ENCODE measurements around the gene HORMAD1.
"Not testable (repeated sequence)": the region's sequence is repeated elsewhere in the genome, so short reads cannot be mapped to it uniquely, and the experiment has no call there.

HORMAD1 gene

DNA sequence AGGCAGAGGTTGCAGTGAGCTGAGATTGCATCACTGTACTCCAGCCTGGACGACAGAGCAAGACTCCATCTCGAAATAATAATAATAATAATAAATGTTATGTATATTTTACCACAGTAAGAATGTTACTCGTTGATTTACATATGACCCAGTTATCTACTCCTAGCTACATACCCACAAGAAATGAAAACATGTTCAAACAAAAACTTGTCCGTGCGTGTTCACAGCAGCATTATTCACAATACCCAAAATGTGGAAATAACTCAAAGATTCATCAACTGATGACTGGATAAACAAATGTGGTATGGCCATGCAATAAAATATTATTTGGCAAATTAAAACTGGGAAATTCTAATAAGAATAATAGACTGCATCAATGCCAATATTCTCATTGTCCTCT lies 59.5 kb downstream of the HORMAD1 start:
- no peak for DNase-seq (ENCODE audit: low read depth in 1 of 2, low spot score in 1 of 2)
- no peak overlapping the region for H3K4me3 ChIP-seq (replicated peaks; ENCODE audit: insufficient read depth, low read length)
- TF ChIP-seq POLR2AphosphoS5 (IDR thresholded peaks at IDR 0.05; ENCODE audit: low read depth) = no peak
- TF ChIP-seq, protein P1, sequence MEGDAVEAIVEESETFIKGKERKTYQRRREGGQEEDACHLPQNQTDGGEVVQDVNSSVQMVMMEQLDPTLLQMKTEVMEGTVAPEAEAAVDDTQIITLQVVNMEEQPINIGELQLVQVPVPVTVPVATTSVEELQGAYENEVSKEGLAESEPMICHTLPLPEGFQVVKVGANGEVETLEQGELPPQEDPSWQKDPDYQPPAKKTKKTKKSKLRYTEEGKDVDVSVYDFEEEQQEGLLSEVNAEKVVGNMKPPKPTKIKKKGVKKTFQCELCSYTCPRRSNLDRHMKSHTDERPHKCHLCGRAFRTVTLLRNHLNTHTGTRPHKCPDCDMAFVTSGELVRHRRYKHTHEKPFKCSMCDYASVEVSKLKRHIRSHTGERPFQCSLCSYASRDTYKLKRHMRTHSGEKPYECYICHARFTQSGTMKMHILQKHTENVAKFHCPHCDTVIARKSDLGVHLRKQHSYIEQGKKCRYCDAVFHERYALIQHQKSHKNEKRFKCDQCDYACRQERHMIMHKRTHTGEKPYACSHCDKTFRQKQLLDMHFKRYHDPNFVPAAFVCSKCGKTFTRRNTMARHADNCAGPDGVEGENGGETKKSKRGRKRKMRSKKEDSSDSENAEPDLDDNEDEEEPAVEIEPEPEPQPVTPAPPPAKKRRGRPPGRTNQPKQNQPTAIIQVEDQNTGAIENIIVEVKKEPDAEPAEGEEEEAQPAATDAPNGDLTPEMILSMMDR (IDR thresholded peaks at IDR 0.05; ENCODE audit: insufficient read depth, low read length) = no peak
- TF ChIP-seq SPI1 (IDR thresholded peaks at IDR 0.05; ENCODE audit: borderline replicate concordance, low read depth) = no peak
- TF ChIP-seq GABPA (IDR thresholded peaks at IDR 0.05; ENCODE audit: low read depth) = no peak
- TF ChIP-seq, protein P2, sequence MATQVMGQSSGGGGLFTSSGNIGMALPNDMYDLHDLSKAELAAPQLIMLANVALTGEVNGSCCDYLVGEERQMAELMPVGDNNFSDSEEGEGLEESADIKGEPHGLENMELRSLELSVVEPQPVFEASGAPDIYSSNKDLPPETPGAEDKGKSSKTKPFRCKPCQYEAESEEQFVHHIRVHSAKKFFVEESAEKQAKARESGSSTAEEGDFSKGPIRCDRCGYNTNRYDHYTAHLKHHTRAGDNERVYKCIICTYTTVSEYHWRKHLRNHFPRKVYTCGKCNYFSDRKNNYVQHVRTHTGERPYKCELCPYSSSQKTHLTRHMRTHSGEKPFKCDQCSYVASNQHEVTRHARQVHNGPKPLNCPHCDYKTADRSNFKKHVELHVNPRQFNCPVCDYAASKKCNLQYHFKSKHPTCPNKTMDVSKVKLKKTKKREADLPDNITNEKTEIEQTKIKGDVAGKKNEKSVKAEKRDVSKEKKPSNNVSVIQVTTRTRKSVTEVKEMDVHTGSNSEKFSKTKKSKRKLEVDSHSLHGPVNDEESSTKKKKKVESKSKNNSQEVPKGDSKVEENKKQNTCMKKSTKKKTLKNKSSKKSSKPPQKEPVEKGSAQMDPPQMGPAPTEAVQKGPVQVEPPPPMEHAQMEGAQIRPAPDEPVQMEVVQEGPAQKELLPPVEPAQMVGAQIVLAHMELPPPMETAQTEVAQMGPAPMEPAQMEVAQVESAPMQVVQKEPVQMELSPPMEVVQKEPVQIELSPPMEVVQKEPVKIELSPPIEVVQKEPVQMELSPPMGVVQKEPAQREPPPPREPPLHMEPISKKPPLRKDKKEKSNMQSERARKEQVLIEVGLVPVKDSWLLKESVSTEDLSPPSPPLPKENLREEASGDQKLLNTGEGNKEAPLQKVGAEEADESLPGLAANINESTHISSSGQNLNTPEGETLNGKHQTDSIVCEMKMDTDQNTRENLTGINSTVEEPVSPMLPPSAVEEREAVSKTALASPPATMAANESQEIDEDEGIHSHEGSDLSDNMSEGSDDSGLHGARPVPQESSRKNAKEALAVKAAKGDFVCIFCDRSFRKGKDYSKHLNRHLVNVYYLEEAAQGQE (IDR thresholded peaks at IDR 0.05; ENCODE audit: insufficient replicate concordance, low read depth) = no peak
- no peak overlapping the region for H3K27ac ChIP-seq (replicated peaks)
- H3K27me3 ChIP-seq (ENCODE audit: insufficient read depth, poor library complexity, severe bottlenecking) = no peaks in the 10 kb centered on the region

DNA sequence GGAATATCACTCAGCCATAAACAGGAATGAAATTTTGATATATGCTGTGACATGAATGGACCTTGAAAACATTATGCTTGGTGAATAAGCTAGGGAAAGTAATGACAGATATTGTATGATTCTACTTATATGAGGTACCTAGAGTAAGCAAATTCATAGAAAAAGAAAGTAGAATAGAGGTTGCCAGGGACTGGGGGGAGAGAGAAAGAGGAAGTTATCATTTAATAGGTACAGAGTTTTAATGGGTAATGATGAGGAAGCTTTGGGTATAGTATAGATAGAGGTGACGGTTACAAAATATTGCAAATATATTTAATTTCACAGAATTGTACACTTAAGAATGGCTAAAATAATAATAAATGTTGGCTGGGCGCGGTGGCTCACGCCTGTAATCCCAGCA lies 60.1 kb downstream of the HORMAD1 start:
- no peaks in the 10 kb centered on the region for H3K27me3 ChIP-seq (ENCODE audit: insufficient read depth, poor library complexity, severe bottlenecking)
- no peak for DNase-seq (ENCODE audit: low read depth in 1 of 2, low spot score in 1 of 2)
- TF ChIP-seq SPI1 (IDR thresholded peaks at IDR 0.05; ENCODE audit: borderline replicate concordance, low read depth) (no peak), GABPA (IDR thresholded peaks at IDR 0.05; ENCODE audit: low read depth) (no peak), POLR2AphosphoS5 (IDR thresholded peaks at IDR 0.05; ENCODE audit: low read depth) (no peak)
- TF ChIP-seq, protein P1 (IDR thresholded peaks at IDR 0.05; ENCODE audit: insufficient read depth, low read length) = no peak
- TF ChIP-seq, protein P2 (IDR thresholded peaks at IDR 0.05; ENCODE audit: insufficient replicate concordance, low read depth) = no peak

DNA sequence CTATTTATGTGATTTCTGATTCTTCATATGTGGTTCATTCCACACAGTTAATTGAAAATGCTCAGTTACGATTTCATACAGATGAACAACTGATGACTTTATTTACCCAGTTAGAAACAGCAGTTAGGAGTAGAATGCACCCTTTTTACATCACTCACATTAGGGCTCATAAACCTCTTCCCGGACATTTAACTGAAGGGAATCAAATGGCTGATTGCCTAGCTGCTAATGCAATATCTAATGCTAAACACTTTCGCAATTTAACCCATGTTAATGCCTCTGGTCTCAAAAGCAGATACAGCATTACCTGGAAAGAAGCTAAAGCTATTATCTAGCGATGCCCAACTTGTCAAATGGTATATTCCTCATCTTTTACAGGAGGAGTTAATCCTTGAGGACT lies 63.6 kb downstream of the HORMAD1 start:
- not testable (repeated sequence) for H3K4me3 ChIP-seq (replicated peaks; ENCODE audit: insufficient read depth, low read length); H3K27ac ChIP-seq (replicated peaks); H3K27me3 ChIP-seq (ENCODE audit: insufficient read depth, poor library complexity, severe bottlenecking); DNase-seq (ENCODE audit: low read depth in 1 of 2, low spot score in 1 of 2)

More for the DNA sequence above, 60.1 kb downstream of the HORMAD1 start:
- Histone ChIP-seq H3K27ac (replicated peaks) (no peak overlapping the region), H3K4me3 (replicated peaks; ENCODE audit: insufficient read depth, low read length) (no peak overlapping the region)

DNA sequence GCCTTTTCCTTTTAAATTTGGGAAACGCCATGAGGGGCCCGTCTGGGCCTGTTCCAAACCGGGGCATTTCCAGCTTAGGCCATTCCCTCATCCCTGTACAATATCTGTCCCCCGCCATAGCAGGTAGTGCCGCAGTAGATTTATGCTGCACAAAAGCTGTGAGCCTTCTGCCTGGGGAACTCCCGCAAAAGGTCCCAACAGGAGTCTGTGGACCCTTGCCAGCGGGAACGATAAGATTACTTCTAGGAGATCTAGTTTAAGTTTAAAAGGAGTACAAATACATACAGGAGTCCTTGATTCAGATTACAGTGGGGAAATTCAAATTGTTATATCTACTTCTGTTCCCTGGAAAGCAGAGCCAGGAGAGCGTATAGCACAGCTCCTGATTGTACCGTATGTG lies 66.1 kb downstream of the HORMAD1 start:
- H3K27ac ChIP-seq (replicated peaks); H3K4me3 ChIP-seq (replicated peaks; ENCODE audit: insufficient read depth, low read length); H3K27me3 ChIP-seq (ENCODE audit: insufficient read depth, poor library complexity, severe bottlenecking); DNase-seq (ENCODE audit: low read depth in 1 of 2, low spot score in 1 of 2): not testable (repeated sequence)

DNA sequence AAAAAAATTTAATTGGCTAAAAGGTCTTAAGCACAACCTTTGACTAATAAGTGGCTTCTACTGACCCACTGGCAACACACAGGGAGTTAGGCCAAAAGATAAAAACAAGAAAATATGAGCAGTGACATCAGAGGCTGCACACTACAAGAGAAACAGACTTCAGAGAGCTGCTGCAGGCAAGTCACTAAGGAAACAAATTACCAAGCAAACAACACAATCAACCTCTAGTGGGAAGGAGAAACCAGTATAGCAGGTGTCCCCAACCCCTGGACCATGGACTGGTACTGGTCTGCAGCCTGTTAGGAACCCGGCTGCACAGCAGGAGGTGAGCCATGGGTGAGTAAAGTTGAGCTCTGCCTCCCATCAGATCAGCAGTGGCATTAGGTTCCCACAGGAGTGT lies 70.5 kb downstream of the HORMAD1 start:
- no peak for TF ChIP-seq GABPA (IDR thresholded peaks at IDR 0.05; ENCODE audit: low read depth)
- TF ChIP-seq, protein P2 (IDR thresholded peaks at IDR 0.05; ENCODE audit: insufficient replicate concordance, low read depth) = no peak
- TF ChIP-seq, protein P1 (IDR thresholded peaks at IDR 0.05; ENCODE audit: insufficient read depth, low read length) = no peak
- no peak for TF ChIP-seq POLR2AphosphoS5 (IDR thresholded peaks at IDR 0.05; ENCODE audit: low read depth)
- TF ChIP-seq SPI1 (IDR thresholded peaks at IDR 0.05; ENCODE audit: borderline replicate concordance, low read depth) = no peak
- no peak overlapping the region for H3K4me3 ChIP-seq (replicated peaks; ENCODE audit: insufficient read depth, low read length)
- no peak for DNase-seq (ENCODE audit: low read depth in 1 of 2, low spot score in 1 of 2)
- H3K27ac ChIP-seq (replicated peaks) = no peak overlapping the region
- H3K27me3 ChIP-seq (ENCODE audit: insufficient read depth, poor library complexity, severe bottlenecking) = no peaks in the 10 kb centered on the region
